CD4-positive, CD25-positive, alpha-beta regulatory T cell (primary cell): ENCODE data around the gene PRMT7. TPM values are rescaled to one million over a fixed set of nuclear protein-coding genes. Genes with fewer than 3 reads are reported as not detected.
"Not testable (repeated sequence)": the region's sequence is repeated elsewhere in the genome, so short reads cannot be mapped to it uniquely, and the experiment has no call there.

Source experiments
- ATAC-seq, 2 donors: fragments of 150-1000 bp; cut with Tn5 transposase; one replicate each; pipeline ENCODE4 v1.10.0; 2021; ENCODE audit warnings: low read depth in 2 of 2, moderate number of reproducible peaks in 2 of 2, moderate library complexity in 1 of 2
- DNase-seq, 3 donors: peaks; one replicate each; pipeline versions ENCODE4 v3.0.0 to v3.0.0-alpha.2; 2012 to 2022; ENCODE audit warnings: mixed read lengths in 1 of 3
- H3K27ac ChIP-seq: one replicate; pipeline ENCODE4 v1.7.0; 2013; ENCODE audit warnings: mild to moderate bottlenecking, low read length; ENCODE audit not compliant: insufficient read depth, poor library complexity, severe bottlenecking
- H3K27me3 ChIP-seq: one replicate; pipeline ENCODE4 v1.7.0; 2013; ENCODE audit warnings: low read length; ENCODE audit not compliant: control insufficient read depth, insufficient read depth
- H3K36me3 ChIP-seq: one replicate; pipeline ENCODE4 v1.7.0; 2013; ENCODE audit warnings: mild to moderate bottlenecking, low read length, moderate library complexity; ENCODE audit not compliant: control insufficient read depth, insufficient read depth
- H3K4me1 ChIP-seq: 2 replicates; pipeline ENCODE4 v1.7.0; 2013; ENCODE audit warnings: mild to moderate bottlenecking, low read length; ENCODE audit not compliant: insufficient read depth, control insufficient read depth, poor library complexity, severe bottlenecking
- H3K4me3 ChIP-seq: one replicate; pipeline ENCODE4 v1.7.0; 2013; ENCODE audit warnings: low read depth, mild to moderate bottlenecking, low read length, moderate library complexity
- H3K9me3 ChIP-seq, 2 experiments: 1 replicate in 1 of 2; 2 replicates in 1 of 2; pipeline ENCODE4 v1.7.0; 2013; ENCODE audit warnings: low read length in 2 of 2, mild to moderate bottlenecking in 1 of 2, moderate library complexity in 1 of 2; ENCODE audit not compliant: control insufficient read depth in 2 of 2
- H3K27ac Mint-ChIP-seq, 3 donors: one replicate each; pipeline ENCODE4 v1.8.0; 2020 to 2022; ENCODE audit warnings: mild to moderate bottlenecking in 3 of 3, mixed read lengths in 3 of 3, moderate library complexity in 2 of 3
- H3K27me3 Mint-ChIP-seq: one replicate; pipeline ENCODE4 v1.8.0; 2022; ENCODE audit warnings: mild to moderate bottlenecking, mixed read lengths
- H3K36me3 Mint-ChIP-seq: one replicate; pipeline ENCODE4 v1.8.0; 2020; ENCODE audit warnings: mixed read lengths
- H3K4me1 Mint-ChIP-seq, 4 donors: one replicate each; pipeline ENCODE4 v1.8.0; 2020 to 2022; ENCODE audit warnings: mixed read lengths in 4 of 4, mild to moderate bottlenecking in 1 of 4
- H3K4me3 Mint-ChIP-seq, 4 donors: one replicate each; pipeline ENCODE4 v1.8.0; 2020 to 2022; ENCODE audit warnings: mild to moderate bottlenecking in 4 of 4, mixed read lengths in 4 of 4, moderate library complexity in 3 of 4
- H3K9me3 Mint-ChIP-seq, 7 donors: one replicate each; pipeline ENCODE4 v1.8.0; 2020 to 2022; ENCODE audit warnings: mixed read lengths in 7 of 7, mild to moderate bottlenecking in 3 of 7, moderate library complexity in 2 of 7
- polyA plus RNA-seq, 4 donors: library from polyadenylated mRNA; unstranded; fragments of 300-500 nt; fragmentation: Illumina TruSeq; gene quantifications; one replicate each; pipeline ENCODE4 v1.2.3, GENCODE V29; 2021
- total RNA-seq: library from RNA; stranded (reverse); gene quantifications from one replicate; pipeline ENCODE4 v1.2.3, GENCODE V29; 2022

Gene PRMT7
- total and polyA plus RNA-seq, 5 donors from 2014 or later, result 32.4 to 53.8 (median 34.7) TPM

DNA sequence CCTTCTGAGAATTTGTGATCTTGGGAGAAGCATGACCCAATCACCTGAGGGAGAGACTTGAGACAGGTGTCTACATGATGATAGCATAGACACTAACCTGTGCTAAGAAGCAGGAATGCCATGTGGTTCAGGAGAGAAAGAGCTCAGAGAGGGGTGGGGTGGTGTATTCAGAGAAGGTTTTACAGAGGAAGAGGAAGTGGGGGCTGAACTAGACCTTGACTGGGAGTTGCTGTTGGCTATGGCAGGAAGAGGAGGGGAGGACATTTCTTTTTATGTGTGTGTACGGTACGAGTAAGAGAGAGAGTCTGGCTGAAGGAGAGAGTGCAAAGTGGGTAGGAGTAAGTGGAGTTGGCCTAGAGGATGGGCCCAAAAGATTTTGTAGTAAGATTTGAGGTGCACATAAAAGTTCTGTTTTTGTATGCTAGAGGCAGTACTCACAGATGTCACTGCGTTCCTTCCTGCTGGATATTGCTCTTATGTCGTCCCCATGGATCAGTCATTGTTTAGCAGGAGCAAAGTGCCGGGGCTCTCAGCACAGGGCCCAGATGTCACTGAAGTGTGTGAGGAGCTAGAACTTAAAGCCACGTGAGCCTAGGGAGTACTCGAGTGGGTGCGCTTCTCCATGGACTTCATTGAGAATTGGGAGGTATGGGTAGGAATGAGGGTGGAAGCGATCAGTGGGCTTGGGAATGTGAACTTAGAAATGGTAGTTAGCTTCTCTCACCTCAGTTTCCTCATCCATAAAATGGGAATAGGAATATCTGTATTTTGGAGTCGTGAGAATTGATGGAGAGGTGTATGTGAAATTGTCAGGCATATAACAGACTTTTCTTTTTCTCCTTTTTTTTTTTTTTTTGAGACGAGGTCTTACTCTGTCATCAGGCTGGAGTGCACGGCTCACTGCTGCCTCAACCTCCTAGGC, 24.4 kb upstream of the PRMT7 start:
- Histone ChIP-seq H3K9me3 (no peaks in the 10 kb centered on the region), H3K4me1 (peaks cover 98% of the 10 kb centered on the region), H3K36me3 (peaks cover 27% of the 10 kb centered on the region), H3K27ac (peak overlapping the region; percentile 74), H3K27me3 (no peaks in the 10 kb centered on the region), H3K4me3 (peak overlapping the region; percentile 82)
- Mint-ChIP-seq H3K4me1 (peaks cover 28 to 100% (median 83%) of the 10 kb centered on the region in 4 donors), H3K27me3 (no peaks in the 10 kb centered on the region), H3K4me3 (peak overlapping the region; percentile 74 to 88 (median 84)), H3K27ac (peak overlapping the region; percentile 86 to 92 (median 89)), H3K36me3 (peaks cover 59% of the 10 kb centered on the region), H3K9me3 (no peaks in the 10 kb centered on the region)
- DNase-seq (peak in 2 of 3 donors; percentile 60 to 85), ATAC-seq (peak; percentile 58 to 64)

DNA sequence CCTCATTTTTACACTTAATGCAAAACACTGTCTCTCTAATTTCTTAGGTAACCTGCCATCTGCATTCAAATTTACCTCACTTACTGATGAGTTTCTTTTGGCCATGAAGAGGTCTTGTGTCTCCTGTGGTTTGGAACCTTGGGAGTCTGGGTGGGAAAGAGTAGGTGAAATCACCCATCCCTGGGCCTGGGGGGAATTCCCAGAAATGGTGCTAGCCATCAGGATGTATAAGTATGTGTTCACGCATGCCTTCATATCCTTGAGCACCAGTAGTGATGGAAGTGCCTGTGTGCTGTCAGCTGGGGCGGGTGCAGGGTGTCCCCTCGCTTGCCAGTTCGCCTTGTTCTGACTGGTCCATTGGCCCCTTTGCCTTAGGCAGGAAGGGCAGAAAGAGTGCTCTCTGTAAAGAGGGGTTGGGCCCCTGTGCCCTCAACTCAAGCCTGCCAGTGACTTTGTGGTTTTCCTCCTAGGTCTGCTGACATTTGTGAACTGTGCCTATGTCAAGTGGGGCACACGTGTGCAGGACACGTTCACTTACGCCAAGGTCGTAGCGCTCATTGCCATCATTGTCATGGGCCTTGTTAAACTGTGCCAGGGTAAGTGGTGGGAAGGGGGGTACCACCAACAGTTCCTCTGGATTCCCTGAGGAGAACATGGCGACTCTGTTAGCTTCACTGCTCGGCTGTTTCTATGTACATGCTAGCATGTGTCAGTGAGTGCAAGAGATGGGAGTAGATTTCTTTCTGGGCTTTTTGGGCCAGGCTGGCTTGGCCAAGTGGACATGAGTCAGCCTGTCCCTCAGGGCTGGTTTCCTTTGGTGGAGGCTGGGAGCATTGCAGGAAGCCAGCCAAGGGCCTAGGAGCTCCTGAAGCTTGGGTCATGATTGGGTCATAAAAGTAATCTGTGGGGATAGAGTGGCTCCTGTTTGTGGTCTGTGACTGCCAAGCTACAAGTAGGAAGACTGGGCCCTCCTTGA, 23.3 kb upstream of the PRMT7 start:
- DNase-seq (peak; percentile 22 to 92 (median 69)), ATAC-seq (peak; percentile 64 to 69)
- Mint-ChIP-seq H3K4me3 (peak overlapping the region; percentile 16 to 88 (median 80)), H3K9me3 (no peaks in the 10 kb centered on the region), H3K36me3 (peaks cover 55% of the 10 kb centered on the region), H3K27ac (peak overlapping the region; percentile 86 to 97 (median 92)), H3K4me1 (peaks cover 31 to 99% (median 80%) of the 10 kb centered on the region in 4 donors), H3K27me3 (no peaks in the 10 kb centered on the region)
- Histone ChIP-seq H3K4me1 (peaks cover 100% of the 10 kb centered on the region), H3K27ac (peak overlapping the region; percentile 74), H3K9me3 (no peaks in the 10 kb centered on the region), H3K4me3 (peak overlapping the region; percentile 82), H3K36me3 (peaks cover 30% of the 10 kb centered on the region), H3K27me3 (no peaks in the 10 kb centered on the region)

DNA sequence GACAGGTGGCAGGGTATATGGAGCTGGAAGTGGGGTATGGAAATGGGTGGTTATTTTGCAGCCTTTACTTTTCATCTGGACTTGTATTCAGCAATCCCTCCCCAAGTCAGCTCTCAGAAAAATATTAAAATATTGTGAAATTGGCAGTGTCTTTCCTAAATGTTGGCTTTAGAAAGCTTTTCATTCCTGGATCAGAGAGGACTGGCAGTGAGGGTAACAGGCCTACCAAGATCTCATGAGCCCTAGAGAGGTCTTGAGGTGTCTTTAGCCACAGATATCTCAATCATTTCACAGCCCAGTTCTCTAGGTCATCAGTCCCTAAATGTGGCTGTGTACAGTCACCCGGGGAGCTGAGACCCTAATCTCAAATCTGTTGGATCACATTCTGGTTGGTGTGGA, 22.6 kb upstream of the PRMT7 start:
- Mint-ChIP-seq H3K4me3 (peak overlapping the region in 3 of 4 donors; percentile 74 to 88 (median 85)), H3K27ac (peak overlapping the region; percentile 86 to 97 (median 92)), H3K4me1 (peaks cover 31 to 97% (median 77%) of the 10 kb centered on the region in 4 donors), H3K27me3 (no peaks in the 10 kb centered on the region), H3K9me3 (no peaks in the 10 kb centered on the region), H3K36me3 (peaks cover 53% of the 10 kb centered on the region)
- Histone ChIP-seq H3K4me3 (peak overlapping the region; percentile 82), H3K27ac (peak overlapping the region; percentile 74), H3K36me3 (peaks cover 37% of the 10 kb centered on the region), H3K27me3 (no peaks in the 10 kb centered on the region), H3K4me1 (peaks cover 96% of the 10 kb centered on the region), H3K9me3 (no peaks in the 10 kb centered on the region)
- ATAC-seq (no peak), DNase-seq (no peak)

DNA sequence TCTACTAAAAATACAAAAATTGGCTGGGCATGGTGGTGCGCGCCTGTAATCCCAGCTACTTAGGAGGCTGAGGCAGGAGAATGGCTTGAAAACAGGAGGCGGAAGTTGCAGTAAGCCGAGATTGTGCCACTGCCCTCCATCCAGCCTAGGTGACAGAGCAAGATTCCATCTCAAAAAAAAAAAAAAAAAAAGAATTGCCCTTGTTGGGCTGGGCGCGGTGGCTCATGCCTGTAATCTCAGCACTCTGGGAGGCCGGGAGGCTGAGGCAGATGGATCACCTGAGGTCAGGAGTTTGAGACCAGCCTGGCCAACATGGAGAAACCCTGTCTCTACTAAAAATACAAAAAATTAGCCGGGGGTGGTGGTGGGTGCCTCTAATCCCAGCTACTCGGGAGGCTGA, 22.0 kb upstream of the PRMT7 start:
- Mint-ChIP-seq H3K4me3 (peak overlapping the region in 2 of 4 donors; percentile 58 to 73), H3K4me1 (peaks cover 25 to 96% (median 76%) of the 10 kb centered on the region in 4 donors), H3K36me3 (peaks cover 52% of the 10 kb centered on the region), H3K27ac (peak overlapping the region; percentile 92 to 99 (median 97))
- H3K36me3 ChIP-seq, result peaks cover 42% of the 10 kb centered on the region
- H3K27ac ChIP-seq, result peak overlapping the region; percentile 74
- H3K27me3 ChIP-seq, H3K4me3 ChIP-seq, H3K27me3 Mint-ChIP-seq, DNase-seq, H3K9me3 ChIP-seq, H3K9me3 Mint-ChIP-seq, ATAC-seq: not testable (repeated sequence)
- peaks cover 91% of the 10 kb centered on the region for H3K4me1 ChIP-seq

DNA sequence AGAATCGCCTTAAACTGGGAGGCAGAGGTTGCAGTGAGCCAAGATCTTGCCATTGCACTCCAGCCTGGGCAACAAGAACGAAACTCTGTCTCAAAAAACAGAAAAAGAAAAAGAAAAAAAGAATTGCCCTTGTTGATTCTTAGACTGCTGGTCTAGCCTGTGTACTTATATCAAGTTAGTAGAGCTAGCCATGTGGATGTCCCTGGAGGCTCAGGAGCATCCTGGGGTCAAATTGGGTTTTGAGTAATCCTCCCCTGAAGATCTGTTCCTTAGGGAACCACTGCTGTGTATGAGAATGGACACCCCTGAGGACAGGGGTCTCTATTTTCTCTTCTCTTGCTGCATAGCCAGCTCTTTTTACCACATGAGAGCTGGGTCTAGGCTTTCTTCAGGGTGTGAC, 21.6 kb upstream of the PRMT7 start:
- Histone ChIP-seq H3K36me3 (peaks cover 45% of the 10 kb centered on the region), H3K9me3 (no peaks in the 10 kb centered on the region), H3K4me1 (peaks cover 86% of the 10 kb centered on the region), H3K27ac (peak overlapping the region; percentile 74), H3K27me3 (no peaks in the 10 kb centered on the region), H3K4me3 (peak overlapping the region; percentile 61)
- H3K4me1 Mint-ChIP-seq, result peaks cover 22 to 95% (median 72%) of the 10 kb centered on the region in 4 donors
- peak overlapping the region; percentile 58 to 85 (median 68) for H3K4me3 Mint-ChIP-seq
- DNase-seq (no peak), ATAC-seq (no peak)
- H3K9me3 Mint-ChIP-seq, result no peaks in the 10 kb centered on the region
- H3K27me3 Mint-ChIP-seq, result no peaks in the 10 kb centered on the region
- peaks cover 51% of the 10 kb centered on the region for H3K36me3 Mint-ChIP-seq
- peak overlapping the region; percentile 89 to 99 (median 92) for H3K27ac Mint-ChIP-seq

DNA sequence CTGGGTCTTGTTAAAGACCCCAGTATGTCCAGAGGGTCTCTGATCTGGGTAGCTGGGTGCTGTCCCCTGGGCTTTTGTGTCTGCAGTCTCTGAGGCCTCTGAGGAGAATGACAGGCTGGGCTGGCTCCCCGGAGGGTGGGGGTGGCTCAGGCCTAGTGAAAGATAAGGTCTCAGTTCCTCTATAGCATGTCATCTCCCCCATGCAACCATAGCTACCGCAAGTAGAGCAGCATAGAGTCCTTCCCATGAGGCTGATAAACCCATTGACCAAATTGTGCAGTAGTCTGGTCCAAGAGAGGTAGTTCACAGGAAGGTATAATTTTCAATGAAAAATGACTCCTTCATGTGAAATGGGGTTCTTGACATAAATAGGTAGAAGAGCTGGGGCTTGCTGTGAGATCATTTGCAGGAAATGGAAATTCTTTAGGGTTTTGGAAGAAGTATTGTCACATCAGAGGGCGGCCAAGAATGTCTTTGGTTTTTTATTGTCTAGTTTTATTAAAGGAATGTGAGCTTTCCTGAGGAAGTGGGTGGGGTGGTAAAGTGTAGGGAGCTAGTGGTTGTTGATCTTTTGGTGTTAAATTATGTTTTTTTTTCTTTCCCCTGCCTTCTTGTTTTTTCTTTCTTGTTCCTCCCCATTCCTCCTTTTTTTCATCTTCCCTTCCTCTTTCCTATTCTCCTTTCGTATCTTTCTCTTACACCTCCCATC, 21.0 kb upstream of the PRMT7 start:
- H3K9me3 ChIP-seq, result no peaks in the 10 kb centered on the region
- no peaks in the 10 kb centered on the region for H3K27me3 ChIP-seq
- ATAC-seq (peak; percentile 66 to 71), DNase-seq (peak; percentile 25 to 74 (median 40))
- peak overlapping the region; percentile 58 to 85 (median 68) for H3K4me3 Mint-ChIP-seq
- H3K36me3 ChIP-seq, result peaks cover 51% of the 10 kb centered on the region
- H3K27ac Mint-ChIP-seq, result peak overlapping the region; percentile 89 to 99 (median 92)
- peaks cover 81% of the 10 kb centered on the region for H3K4me1 ChIP-seq
- peak overlapping the region; percentile 61 for H3K4me3 ChIP-seq
- peaks cover 22 to 93% (median 67%) of the 10 kb centered on the region in 4 donors for H3K4me1 Mint-ChIP-seq
- H3K27me3 Mint-ChIP-seq, result no peaks in the 10 kb centered on the region
- no peaks in the 10 kb centered on the region for H3K9me3 Mint-ChIP-seq
- H3K27ac ChIP-seq, result peak overlapping the region; percentile 74
- H3K36me3 Mint-ChIP-seq, result peaks cover 55% of the 10 kb centered on the region

DNA sequence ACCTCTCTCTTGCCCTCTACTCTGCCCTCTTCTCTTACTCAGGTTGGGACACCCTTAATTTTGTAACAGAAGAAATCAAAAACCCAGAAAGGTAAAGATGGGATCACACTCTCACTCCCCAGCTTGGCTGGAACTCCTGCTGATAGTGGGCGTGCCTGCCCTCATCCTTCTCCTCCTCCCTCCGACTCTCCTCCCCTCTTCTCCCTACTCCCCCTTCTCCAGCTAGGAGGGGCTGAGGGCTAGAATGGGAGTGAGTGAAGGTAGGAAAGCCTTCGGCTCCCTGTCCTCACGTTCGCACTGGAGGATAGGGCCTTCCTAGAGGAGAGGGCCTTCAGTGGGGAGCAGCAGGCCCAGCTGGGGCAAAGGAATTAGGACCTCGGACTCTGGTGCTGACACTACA, 20.4 kb upstream of the PRMT7 start:
- no peaks in the 10 kb centered on the region for H3K9me3 ChIP-seq
- H3K36me3 ChIP-seq, result peaks cover 58% of the 10 kb centered on the region
- Mint-ChIP-seq H3K4me1 (peaks cover 22 to 91% (median 62%) of the 10 kb centered on the region in 4 donors), H3K27ac (peak overlapping the region; percentile 89 to 99 (median 94)), H3K4me3 (peak overlapping the region in 3 of 4 donors; percentile 73 to 85 (median 73)), H3K27me3 (no peaks in the 10 kb centered on the region), H3K36me3 (peaks cover 59% of the 10 kb centered on the region), H3K9me3 (no peaks in the 10 kb centered on the region)
- H3K4me1 ChIP-seq, result peaks cover 74% of the 10 kb centered on the region
- DNase-seq (no peak), ATAC-seq (no peak)
- H3K4me3 ChIP-seq, result peak overlapping the region; percentile 61
- no peaks in the 10 kb centered on the region for H3K27me3 ChIP-seq
- peak overlapping the region; percentile 74 for H3K27ac ChIP-seq
